Fibroblast of skin of right quadriceps (primary cell): ENCODE results near the gene TOX2.
A peak's percentile ranks its signal among the peaks of the same experiment; 100 is the strongest.

ENCODE experiments used
- DNase-seq: peaks from one replicate; pipeline ENCODE4 v3.0.0-alpha.2; 2013

Gene TOX2

DNA sequence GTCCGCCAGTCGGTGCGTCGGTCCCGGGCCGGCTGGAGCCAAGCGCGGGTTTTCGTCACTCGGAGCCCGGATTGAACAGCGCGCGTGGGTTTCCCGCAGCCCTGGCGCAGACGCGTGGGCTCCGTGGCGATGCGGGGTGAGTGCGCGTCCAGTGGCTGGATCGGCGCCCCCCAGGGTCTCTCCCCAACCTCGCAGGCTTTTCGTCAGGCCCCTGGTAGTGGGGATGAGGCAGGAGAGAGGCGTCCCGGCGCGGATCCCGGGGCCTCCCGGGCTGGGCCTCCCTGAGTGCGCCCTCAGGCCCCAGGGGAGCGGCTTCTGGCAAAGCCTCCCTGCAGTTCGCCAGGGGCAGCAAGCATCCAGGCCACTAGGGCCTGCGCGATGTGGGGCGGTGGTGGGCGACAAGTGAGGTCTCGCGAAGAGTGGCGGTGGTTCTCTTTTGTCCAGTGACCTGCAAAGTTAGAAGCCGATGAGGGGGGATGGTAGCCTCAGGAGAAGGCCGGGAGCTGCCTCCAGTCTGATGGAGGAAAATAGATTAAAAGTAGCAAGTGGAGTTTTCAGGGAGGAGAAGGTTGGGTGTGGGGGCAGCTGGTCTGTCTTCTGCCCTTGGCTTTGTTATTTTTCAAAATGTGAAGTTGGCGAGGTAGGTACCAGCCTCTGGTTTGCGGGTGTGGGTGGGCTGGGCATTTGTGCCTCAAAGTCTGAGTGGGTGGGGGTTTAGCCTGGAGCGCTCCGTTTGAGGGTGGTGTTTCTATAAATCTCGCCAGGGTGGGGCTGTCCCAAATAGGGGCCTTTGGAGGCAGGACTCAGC, 1.6 kb downstream of the TOX2 start:
- DNase-seq, result peak; percentile 33

DNA sequence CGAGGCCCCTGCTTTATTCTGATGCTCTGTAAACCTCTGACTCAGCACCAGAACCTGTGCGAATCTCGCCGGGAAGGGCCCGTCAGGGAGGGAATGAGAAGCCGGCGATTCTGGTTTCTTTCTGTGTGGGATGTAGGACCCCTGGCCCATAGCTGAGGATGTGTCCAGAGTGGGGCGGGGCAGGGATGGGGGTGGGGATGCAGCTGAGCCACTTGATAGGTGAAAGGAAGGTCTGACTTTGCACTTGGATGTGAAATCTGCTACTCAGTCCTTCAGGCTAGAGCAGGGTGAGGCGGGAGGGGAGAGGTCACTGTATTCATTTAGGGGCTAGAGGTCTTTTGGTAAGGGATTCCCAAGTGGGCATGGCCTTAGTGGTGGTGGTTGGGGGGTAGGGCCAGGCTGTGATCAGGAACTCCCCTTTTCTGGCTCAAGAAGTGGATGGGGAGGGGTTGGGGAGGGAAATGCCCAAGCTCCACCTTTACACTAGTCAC, 2.3 kb downstream of the TOX2 start:
- DNase-seq, result no peak

DNA sequence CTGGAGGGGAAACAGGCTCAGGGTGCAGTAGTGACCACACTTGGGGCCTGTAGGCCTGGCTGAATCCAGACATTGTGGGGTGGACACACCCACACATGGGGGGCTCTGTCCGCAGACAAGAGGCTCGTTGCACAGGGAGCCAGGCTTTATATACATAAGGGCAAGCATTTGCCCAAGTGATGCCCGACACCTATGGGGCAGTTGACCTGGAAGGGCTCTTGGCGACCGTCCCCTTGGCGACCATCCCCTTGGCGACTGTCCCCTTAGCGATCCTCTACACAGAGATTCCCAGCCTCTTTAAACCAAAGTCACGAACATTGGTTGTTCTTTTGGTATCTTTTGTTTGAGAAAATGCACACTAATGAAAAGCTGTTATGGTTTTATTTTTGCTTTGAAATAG, 2.7 kb downstream of the TOX2 start:
- no peak for DNase-seq

DNA sequence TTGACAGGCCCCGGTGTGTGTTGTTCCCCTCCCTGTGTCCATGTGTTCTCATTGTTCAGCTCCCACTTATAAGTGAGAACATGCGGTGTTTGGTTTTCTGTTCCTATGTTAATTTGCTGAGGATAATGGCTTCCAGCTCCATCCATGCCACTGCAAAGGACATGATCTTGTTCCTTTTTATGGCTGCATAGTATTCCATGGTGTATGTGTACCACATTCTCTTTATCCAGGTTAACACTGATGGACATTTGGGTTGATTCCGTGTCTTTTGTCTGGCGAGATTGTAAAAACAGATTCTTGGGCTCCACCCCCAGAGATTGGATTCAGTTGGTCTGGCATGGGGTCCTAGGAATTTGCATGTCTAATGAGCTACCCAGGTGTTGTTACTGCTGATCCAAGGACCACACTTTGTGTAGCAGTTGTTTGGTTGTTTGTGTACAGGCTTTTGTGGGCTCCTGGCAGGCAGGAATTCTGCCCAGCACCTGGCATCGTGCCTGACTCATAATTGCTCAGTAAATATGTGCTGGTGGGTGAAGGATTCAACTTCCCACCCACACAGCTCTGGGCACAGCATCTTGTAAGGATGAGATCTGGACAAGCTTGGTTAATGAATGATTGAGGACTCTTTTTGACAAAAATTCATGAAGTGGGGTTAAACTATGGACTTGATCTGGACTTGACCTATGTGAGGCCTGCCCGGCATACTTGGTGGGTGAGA, 5.2 kb downstream of the TOX2 start:
- no peak for DNase-seq

DNA sequence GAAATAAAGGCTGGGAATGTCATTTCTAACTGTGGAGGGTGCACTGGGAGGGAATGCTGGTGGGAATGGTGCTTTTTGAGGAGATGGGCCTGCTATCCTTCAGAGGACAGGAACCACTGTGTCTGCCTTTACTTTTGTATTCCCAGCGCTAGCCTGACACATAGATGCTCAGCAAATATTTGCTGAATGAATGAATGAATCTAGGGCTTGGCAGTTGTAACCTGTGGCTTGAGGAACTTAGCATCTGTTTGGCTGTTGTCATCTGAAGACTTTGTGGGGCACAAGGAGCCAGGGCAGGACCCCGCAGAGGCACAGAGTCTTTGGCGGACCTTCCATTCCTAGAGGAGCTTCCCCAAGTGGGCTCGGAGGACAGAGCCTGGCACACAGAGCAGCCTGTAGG, 6.1 kb downstream of the TOX2 start:
- no peak for DNase-seq

DNA sequence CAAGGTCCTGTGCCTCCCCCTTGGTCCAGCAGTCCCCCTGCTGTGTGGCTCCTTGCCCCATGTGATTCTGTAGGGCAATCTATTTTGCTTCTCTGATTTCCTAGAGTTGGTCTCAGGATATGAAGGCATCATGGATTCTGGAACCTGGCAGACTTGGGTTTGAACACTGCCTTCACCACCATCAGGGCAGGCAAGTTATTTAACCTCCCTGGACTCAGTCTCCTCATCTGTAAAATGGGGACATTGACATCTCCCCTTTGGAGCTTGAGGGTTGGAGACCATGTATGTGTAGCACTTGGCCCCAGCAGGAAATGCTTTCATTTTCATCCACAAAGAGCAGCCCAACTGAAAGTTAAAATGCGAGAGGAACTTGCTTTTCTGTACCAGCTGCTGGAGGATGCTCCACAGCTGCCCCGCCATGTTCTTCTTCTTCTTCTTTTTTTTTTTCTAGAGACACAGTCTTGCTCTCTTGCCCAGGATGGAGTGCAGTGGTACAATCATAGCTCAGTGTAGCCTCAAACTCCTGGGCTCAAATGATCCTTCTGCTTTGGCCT, 6.7 kb downstream of the TOX2 start:
- no peak for DNase-seq

DNA sequence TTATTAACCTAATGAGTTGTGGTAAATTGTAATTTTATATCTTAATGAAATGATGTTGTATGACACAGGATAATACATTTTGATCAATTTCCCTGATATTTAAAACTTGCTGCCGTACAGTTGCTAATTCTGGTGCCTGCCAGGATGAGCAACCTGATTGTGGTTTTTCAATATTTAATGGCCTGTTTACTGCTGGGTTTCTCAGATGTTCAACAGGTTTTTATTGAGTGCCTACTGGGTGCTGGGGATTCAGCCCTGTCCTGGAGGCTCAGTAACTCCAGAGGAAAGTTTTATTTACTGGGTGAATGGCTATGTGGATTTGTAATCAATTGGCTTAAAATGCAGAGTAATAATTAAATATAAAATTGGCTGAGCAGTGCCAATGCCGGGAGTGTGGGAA, 8.0 kb downstream of the TOX2 start:
- no peak for DNase-seq

DNA sequence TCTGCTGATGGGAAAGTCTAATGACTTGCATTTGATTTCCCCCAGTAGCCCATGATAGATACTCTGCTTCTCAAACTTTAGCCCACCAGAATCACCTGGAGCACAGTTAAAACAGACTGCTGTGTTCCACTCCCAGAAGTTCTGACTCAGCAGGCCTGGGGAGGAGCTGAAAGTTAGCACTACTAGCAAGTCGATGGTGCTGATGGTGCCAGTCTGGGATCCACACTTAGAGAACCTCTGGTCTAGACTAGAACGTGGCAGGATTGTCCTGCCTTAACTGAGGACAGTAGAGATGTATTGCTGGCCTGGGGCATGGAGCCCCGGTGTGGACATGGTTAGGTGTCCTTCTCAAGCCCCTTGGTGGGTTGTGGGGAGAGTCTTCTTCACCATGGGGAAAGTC, 8.7 kb downstream of the TOX2 start:
- no peak for DNase-seq

DNA sequence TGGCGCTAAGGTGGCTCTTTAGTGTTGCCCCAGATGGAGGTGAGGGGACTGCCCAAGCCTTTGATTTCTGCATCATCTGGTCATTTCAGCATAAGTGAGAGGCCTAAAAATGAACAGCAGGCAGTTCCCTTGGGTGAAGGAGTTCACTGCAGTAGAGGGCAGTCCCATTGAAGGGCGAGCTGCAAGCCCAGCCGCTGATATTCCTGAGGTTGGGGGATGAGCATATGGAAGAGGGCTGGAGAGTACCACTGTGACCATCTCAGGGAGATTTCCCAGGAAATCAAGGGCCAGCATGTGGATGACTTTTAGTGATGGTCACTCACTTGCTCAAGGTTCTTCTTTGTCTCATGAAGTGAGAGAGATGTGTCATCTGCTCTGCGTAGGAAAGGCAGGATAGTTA, 9.3 kb downstream of the TOX2 start:
- no peak for DNase-seq

DNA sequence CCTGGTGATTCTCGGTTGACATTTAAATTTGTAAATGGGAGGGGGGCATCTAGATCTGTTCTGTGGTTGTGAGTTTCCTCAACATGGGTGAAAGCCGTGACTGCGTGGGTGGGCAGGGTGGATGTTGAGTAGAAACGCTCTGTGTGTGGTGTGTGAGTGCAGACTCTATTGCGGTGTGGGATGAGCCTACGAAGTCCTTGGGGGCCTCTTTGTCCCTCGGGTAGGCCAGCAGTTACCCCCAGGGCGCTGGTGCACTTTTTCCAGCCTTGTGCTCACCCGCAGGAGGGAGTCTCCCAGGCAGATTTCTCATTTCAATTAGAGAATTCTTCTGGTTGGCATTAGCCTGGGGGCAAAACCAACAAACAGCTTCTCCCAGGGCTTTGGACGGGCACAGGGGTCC, 10.6 kb downstream of the TOX2 start:
- DNase-seq, result no peak

DNA sequence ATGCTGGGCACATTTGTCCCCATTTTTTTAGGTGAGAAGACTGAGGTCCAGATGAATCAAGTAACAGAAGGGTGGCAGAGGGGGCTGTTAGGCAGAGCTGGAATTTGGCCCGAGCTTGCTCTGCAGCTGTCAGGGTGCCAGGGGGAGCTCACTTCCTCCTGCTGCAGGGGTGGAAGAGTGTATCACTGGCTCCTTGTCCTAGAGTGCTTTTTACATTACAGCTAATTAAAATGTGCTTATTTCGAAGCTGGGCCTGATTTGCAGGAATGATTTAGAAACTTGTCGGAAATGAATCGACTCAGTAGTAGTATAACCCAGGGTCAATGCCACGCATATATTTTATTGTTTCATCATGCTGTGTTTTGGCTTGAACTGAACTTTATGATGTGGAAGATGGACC, 11.1 kb downstream of the TOX2 start:
- DNase-seq, result peak; percentile 76

DNA sequence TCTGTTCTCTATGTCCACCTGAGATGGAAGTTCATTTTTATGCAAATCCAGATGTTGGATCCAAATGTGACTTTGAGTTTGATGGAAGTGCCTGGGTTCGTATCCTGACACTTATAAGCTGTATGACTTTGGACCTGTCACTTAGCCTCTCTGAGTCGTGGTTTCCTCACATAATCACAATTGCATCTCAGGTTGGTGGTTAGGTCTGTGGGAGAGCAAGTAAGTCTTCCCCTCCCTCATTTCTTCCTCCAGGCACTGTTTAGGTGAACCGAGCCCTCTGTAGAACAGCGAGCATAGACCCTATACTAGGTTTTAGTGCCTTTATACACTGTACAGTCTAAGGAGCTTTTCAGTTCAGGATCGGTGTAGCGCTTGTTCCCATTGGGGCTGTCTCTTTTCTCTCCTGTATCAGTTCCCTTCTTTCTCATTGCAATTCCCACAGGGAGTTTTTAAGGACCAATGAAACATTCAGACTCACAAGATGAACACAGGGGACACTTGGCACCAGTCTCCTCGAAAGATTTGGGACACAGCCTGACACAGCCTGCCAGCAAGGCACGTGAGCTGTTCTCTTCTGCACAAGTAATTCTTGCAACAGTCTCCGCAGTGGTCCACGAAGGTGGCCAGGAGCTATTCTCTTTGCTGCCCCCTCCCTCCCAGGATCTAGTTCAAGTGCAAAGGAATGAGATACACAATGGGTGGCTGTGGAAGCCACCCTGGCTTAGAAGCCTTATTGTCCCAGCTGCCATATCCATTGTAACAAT, 11.8 kb downstream of the TOX2 start:
- no peak for DNase-seq

DNA sequence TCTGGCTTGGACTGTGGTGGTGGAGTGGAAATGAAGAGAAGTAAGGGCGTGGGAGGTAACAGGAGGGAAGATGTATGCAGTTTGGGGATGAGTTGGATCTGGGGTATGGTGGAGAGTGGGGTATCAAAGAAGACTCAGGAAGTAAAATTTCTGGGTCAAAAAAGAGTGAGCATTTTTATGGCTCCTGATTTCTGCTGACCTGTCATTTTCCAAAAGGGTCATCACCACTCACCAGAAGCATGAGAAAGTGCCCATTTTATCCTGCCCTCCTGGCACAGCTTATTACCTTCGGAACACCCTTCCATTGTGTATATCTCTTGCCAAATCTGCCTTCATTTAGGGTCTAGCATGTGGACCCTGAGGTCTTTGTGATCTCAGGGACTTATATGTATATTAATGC, 17.3 kb downstream of the TOX2 start:
- DNase-seq, result no peak

DNA sequence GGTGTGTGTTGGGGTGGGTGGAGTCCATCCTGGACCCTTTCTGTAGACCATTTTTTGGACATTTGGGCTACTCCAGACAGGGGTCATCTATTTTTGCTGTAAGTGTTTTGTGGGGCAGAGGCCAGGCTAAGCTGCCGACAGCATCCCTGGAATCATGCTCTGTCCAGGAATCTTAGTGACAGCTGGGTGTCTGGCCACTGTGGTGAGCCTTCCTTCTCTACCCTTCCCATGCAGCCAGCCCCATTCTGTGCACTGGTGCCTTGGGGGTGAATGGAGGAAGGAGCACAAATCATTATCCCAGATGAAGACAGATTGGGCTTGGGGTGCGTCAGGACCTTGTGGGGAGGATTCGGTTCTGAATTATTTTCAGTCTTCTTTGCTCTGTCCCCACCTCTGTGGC, 20.2 kb downstream of the TOX2 start:
- no peak for DNase-seq

DNA sequence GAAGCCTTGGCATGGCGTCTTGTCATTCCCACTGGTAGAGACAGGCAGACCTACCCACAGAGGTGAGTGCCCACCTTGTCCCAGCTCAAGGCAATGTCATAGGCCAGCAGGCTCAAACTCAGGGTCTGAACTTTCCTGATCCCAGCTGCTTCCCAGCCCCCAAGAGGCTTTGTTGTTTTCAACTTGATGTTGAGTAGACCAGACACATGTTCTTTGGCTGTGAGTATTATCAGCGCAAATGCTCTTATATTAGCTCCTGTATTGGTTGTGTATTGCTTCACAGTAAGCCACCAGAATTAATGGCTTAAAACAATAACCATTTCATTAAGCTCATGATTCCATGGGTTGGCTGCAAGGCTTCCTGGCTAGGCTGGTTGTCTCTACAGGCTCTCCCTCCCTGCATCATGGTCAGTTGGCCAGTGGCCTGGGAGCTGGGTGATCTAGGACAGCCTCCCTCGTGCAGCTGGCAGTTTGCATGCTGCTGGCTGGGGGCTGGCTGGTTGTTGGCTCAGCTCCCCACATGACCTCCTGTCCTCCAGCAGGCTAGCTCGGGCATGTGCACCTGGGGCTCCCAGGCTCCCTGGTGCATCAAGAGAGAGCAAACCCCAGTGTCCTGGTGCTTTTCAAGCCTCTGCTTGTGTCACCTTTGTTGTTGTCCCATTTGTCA, 21.6 kb downstream of the TOX2 start:
- DNase-seq, result no peak

DNA sequence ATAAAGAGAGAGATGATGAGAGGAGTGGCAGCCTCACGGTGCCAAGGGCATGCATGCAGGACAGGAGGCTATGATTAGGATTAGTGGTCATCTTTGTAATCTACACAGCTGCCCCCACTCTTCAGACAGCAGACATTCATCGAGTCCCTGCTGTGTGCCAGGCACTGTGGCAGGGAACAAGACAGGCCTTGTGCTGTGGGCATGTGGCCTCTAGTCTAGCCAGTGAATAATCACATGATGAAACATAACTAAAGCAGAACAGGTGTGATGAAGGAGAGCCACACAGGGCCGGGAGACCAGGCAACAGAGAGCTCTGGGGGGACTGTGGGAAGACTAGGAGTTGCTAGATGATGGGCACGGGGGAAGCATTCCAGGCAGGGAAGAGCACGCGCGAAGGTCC, 22.2 kb downstream of the TOX2 start:
- DNase-seq, result no peak

DNA sequence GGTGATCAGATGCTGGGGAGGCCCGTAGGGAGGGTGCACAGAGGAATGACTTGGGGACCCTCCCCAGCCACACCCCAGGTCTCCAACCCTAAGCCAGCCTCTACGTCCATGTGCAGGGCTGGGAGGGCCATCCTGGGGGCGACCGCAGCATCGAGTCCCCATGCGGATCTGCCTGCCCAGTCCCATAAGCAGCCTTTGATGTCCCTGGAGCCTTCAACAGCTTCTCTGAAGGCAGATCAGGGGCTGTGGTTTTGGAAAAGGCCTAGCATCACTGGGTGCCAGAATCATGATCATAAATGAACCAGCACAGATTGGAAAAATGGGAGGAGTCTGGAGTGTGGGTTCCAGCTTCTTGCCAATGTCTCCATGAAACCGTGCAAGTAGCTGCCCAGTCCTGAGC, 22.9 kb downstream of the TOX2 start:
- peak; percentile 87 for DNase-seq

DNA sequence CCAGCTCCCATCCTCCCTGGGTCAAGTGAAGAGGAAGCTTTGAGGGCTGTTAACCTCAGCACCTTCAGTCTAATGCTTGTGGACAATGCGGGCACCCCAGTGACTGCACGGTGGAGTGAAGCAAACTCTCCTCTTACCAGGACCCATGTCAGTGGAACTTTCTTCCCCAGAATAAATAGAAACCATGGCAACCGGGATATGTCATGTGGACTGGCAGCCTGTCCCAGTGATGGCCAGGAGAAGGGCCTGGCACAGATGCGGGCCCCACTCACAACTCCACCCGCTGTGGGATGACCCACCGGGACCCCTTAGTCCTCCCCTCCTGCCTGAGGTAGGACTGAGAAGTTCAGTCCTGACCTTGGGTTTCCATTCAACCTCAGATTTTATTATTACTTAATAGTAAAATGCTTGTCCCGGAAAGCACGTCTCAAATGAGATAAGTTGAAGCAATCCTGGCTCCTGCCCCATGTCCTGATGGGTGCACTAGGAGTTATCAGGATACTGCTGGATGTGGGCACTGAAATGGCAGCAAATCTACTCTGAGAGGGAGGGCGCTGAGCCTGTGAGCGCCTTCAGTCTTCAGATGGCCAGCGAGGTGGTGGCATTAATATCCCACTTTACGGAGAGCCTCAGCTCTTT, 23.5 kb downstream of the TOX2 start:
- peak; percentile 34 for DNase-seq

DNA sequence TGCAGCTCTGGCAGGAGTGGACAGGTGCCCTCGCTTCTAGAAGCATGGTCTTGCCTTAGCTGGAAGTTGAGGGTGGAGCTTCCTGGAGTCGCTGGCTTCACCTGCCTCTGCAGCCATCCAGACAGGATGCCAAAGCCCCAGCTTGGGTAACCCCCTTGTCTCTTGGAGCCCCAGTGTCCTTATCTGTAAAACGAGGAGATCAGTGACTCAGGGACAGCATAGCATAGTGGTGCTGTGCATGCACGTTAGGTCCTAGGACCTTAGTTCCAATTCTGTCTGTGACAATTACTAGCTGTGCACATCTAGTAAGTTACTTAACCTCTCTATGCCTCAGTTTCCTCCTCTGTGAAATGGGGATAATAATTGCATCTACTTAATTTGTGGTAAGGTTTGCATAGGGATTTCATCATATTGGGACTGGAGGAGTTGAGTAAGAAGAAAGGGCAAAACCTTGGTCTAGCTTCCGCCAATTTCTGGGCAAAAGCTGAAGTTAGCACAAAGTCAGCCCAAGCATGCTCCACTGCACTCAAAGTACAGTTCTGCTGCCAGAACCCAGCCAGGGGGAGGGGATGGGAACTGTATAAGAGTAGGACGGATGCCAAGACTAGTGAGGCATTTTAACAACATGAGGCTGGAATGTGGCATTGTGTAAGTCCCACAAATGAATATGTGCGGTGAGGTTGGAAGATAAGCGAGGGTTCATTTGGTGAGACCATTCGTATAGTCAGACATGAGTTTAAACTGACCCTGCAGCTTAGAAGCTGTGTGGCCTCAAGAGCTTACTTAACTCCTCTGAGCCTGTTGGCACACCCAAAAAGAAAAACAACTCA, 24.5 kb downstream of the TOX2 start:
- peak; percentile 100 for DNase-seq

DNA sequence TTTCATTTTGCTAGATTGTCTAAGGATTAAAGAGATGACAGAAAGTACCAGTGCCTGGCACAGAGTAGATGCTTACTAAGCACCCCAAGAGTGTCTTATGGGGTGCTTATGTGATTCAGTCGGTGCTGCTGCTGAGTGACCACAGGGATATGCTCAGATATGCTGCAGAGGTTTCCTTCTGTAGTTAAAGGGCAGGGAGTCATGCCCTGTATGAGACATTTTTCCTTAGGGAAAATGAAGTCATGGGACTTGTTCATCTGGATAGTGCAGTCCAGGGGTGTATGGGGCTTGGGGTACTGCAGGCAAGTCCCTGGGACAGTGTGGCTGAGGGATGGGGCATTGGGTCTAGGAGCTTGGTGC, 25.1 kb downstream of the TOX2 start:
- no peak for DNase-seq

DNA sequence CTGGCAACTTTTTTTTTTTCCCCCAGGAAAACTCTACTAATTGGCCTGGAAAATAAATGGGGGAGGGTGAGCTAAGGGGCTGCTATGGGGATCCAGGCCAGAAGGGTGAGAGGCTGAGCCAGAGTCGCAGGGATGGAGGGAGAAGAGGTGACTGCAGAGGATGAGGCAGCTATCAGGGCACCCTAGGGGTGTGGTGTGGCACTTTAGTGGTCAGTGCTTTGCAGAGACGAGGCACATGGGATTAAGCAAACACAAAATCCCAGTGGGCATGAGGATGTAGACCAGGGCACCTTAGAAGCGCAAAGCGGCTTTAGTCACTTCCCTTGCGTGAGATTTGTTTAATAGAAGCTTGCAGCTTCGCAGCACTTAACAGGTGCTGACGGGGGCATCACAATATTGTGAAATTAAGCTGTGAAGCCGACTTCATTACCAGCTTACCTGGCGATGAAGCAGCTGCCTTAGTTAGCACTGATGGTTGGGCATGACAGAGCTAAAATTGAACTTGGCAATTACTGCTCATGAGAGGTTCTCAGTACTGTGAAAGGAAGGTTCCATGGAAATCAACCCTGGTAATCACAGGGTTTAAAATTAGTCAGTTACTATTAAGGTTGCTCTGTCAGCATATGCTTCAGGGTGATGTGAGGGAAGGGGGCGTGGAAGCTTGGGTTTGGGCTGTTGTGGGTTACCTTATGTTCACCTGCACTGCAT, 26.0 kb downstream of the TOX2 start:
- DNase-seq, result no peak
